ENCODE measurements around the gene GAS7.

The GAS7 gene

GRCh38 chr17:10130263-10130662 lies 68.1 kb downstream of the GAS7 start:
- no peak for DNase-seq

DNA sequence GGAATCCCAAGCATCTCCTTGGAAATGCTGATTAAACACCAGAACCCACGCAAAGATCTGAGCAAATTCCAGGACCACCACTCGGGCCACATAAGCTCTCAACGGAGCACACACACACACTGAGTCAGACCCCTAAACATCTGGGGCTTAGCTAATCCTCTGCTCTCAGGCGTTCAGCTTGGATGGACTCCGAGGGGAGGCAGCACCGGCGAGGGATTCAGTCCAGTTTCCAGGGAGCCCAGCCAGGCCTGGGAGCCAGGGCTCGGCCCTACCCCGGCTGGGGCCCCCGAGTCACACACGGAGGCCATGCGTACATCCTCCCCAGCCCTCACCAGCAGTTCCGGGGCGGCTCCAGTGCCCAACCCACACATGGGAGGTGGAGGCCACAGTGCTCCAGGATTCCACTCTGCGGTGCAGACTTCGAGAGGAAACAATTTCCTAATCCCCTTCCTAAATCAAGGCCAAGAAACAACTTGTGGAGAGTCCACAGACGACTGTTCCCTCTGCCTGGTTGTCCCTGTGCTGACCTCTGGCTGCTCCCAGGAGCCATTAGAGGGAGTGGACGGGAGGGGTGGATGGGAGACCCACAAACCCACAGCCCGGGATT lies 70.5 kb downstream of the GAS7 start:
- DNase-seq, result no peak

GRCh38 chr17:10126616-10127501 lies 71.5 kb downstream of the GAS7 start:
- no peak for DNase-seq

DNA sequence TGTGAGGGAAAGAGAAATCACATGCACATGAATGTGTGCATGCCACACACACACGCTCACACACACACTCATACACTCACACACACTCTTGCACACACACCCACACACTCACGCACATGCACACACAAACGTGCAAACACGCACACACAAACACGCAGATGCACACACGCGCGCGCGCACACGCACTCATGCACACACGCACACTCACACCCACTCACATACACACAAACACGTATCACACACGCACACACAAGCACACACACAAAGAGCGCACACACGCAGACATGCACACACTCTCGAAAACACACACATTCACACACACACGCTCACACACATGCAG lies 72.2 kb downstream of the GAS7 start:
- no peak for DNase-seq

GRCh38 chr17:10125531-10126275 lies 72.7 kb downstream of the GAS7 start:
- DNase-seq, result no peak

DNA sequence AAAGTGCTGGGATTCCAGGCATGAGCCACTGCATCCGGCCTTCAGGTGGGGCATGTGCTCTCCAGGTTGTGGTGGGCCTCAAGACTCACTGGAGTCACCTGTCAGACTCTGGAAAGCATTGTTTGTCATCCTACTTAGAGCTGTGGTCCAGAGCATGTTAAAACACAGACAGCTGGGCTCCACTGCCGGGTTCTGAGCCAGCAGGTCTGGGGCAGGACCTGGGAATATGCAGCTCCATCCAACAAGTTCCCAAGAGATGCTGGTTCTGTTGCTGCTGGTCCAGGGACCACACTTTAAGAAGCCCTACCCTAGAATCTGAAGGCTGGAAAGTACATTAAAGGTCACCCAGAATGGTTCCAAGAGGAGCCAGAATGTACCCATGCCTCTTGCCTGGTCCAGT lies 75.3 kb downstream of the GAS7 start:
- no peak for DNase-seq

- DNase-seq, result no peak
Measured at GRCh38 chr17:10121971-10122707, 76.3 kb downstream of the GAS7 start.

DNA sequence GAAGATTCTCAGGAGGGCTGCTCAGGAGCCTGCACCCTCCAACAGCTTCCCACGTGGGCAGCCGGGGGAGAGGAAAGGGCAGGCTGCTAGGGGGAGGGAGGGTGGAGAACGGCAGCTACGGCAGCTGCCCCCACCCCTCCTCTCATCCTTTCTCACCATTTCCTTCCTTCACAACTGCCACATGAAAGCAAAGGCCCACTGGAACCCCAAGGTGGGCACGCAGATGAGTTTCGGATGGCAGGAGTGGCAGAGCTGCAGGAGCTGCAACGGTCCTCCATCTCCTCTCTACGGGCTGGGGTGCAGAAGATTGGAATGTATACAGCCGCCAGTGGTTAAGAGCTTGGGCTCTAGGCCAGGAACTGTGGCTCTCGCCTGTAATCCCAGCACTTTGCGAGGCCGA lies 77.7 kb downstream of the GAS7 start:
- DNase-seq, result no peak

DNA sequence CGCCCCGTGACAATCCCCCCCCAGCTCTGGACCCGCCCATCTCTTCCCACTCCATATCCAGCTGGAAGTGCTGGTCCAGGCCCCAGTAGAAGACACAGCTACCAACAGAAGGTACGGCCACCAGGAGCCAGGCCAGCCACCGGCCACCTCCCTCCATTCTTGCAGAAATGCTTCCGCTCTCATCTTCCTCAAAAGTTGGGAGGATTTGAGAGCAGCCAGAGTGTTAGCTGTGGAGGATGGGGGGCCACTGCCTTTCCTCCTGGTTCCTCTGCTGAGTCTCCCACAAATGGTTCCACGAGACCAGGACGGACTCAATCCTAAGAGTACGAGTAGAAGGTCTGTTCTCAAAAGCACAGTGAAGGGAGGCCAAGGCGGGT lies 78.3 kb downstream of the GAS7 start:
- DNase-seq, result no peak

GRCh38 chr17:10119203-10120108 lies 79.0 kb downstream of the GAS7 start:
- DNase-seq, result no peak

- DNase-seq, result no peak
Measured at GRCh38 chr17:10118788-10119130, 79.6 kb downstream of the GAS7 start.

- DNase-seq, result no peak
Measured at GRCh38 chr17:10117581-10118001, 80.8 kb downstream of the GAS7 start.

DNA sequence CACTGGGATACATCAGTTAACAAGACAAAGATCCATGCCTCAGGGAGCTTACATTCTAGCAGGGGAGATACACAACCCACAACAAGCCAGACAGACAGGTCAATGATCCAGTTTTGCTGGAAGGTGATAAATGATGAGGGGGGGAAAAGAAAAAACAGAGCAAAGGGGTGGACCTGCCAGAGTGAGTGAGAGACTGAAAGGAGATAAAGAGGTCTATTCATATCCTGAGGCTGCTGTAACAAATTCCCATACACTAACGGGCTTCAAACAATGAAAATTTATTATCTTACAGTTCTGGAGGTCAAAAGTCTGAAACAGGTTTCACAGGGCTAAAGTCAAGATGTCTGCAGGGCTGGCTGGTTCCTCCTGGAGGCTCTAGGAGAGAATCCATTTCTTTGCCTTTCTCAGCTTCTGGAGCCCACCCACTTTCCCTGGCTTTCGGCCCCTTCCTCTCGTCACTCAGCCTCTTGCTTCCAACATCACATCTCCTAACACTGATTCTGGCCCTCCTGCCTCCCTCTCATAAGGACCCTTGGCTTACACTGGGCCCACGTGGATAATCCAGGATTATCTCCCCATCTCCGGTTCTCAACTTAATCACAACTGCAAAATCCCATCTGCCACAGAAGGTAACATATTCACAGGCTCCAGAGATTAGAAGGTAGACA lies 81.5 kb downstream of the GAS7 start:
- DNase-seq, result no peak

- no peak for DNase-seq
Measured at GRCh38 chr17:10116267-10116666, 82.1 kb downstream of the GAS7 start.

- DNase-seq, result no peak
Measured at GRCh38 chr17:10115536-10115932, 82.9 kb downstream of the GAS7 start.

GRCh38 chr17:10114931-10115535 lies 83.4 kb downstream of the GAS7 start:
- DNase-seq, result peak; percentile 49

DNA sequence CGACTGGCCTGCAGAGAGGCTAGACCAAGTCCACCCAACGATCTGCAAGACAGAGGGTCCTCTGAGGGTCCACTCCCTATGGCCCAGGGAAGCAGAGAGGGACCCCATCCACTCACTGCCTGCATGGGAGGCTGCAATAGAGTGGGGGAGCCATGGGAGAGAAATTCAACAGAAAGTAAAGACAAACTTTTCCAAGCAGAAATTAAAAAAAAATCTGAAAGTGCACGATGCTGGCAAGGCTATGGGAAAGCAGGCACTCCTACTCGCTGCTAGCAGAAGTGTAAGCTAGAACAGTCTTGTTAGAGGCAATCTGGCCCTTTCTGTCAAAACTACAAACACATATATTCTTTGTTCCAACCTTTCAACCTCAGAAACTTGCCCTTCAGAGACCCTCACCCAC lies 85.4 kb downstream of the GAS7 start:
- no peak for DNase-seq

GRCh38 chr17:10111907-10112452 lies 86.4 kb downstream of the GAS7 start:
- no peak for DNase-seq

DNA sequence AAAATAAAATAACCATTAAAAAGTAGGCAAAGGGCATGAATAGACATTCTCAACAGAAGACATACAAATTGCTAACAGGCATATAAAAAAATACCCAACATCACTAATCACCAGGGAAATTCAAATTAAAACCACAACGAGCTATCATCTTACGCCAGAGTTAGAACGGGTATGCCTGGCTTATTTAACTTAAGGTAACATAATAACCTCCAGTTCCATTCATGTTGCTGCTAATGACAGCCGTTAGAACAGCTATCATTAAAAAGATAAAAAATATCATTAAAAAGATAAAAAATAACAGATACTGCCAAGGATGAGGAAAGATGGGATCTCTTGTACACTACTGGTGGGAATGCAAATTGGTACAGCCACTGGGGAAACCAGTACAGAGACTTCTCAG lies 89.3 kb downstream of the GAS7 start:
- no peak for DNase-seq

DNA sequence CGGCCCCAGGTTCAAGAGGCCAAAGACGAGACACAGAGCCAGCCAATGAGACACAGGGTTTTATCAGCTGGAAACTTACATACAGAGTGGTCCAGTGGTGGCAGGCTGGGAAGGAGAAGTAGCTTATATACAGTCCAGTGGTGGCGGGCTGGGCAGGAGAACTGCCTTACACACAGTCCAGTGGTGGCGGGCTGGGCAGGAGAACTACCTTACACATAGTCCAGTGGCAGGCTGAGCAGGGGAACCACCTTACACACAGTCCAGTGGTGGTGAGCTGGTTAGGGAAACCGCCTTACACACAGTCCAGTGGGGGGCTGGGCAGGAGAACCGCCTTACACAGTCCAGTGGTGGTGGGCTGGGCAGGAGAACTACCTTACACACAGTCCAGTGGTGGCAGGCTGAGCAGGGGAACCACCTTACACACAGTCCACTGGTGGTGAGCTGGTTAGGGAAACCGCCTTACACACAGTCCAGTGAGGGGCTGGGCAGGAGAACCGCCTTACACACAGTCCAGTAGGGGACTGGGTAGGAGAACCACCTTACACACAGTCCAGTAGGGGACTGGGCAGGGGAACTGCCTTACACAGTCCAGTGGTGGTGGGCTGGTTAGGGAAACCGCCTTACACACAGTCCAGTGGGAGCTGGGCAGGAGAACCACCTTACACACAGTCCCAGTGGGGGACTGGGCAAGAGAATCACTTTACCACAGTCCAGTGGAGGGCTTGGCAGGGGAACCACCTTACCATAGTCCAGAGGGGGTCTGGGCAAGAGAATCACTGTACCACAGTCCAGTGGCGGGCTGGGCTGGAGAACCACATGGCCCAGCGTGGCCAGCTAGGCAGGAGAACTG lies 90.9 kb downstream of the GAS7 start:
- DNase-seq, result no peak
